HG03103 (cell line): ENCODE results near the gene NEURL4.
"Not testable (repeated sequence)": the region's sequence is repeated elsewhere in the genome, so short reads cannot be mapped to it uniquely, and the experiment has no call there.

Experiments
- ATAC-seq: cut with Tn5 transposase; IDR thresholded peaks from one replicate; pipeline ENCODE4 v1.9.1; 2021; ENCODE audit warnings: low read depth; ENCODE audit not compliant: unreplicated experiment

Gene NEURL4

GRCh38 chr17:7347630-7348477 is 18.7 kb upstream of the NEURL4 start:
- ATAC-seq = no peak

DNA sequence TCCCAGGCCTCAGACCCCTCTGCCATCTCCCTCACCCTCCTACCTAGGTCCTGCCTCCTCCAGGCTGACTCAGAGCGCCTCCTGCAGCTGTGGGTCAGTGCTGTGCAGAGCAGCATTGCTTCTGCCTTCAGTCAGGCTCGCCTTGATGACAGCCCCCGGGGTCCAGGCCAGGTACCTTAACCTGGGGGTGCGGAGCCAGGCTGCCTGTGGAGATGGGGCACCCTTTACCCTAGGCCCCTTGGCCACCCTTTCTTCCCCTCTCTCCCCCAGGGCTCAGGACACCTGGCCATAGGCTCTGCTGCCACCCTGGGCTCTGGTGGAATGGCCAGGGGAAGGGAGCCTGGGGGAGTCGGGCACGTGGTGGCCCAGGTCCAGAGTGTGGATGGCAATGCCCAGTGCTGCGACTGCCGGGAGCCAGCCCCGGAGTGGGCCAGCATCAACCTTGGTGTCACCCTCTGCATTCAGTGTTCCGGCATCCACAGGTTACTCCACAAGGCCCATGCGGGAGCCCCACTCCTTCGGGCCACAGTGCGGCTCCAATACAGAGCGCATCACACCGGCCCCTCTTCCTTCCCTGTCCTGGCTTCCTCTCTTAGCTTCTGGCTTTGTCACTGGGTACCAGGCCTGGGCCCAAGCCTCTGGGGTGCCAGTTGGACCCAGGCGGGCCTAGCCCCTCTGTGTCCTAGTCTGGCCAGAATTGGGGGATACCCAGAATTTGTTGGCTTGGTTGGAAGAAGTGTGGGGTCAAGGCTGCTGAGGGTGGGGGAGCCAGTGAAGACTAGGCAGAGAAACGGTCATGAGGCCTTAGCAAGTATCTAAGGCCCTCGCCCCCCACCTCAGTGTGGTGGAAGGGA is 17.9 kb upstream of the NEURL4 start:
- ATAC-seq = no peak

- no peak for ATAC-seq
These were observed 14.1 kb upstream of the NEURL4 start for GRCh38 chr17:7343250-7343649.

DNA sequence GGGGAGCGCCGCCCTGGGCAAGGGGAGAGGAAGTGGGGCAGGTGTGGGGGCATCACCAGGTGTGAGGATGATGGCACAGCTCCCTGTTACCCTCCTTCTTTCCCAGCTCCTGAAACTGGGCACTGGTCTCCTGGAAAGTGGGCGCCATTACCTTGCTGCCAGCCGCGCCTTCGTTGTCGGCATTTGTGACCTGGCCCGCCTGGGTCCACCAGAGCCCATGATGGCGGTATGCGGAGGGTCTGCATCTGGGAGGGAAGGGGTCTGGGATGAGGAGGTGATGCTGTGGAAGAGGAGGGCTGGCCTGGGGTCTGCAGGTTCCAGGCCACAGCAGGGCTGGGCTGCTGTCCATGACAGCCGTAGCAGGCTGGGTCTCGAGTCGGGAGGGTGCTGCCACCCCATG is 12.7 kb upstream of the NEURL4 start:
- ATAC-seq = no peak

GRCh38 chr17:7340179-7340578 is 11.0 kb upstream of the NEURL4 start:
- no peak for ATAC-seq

DNA sequence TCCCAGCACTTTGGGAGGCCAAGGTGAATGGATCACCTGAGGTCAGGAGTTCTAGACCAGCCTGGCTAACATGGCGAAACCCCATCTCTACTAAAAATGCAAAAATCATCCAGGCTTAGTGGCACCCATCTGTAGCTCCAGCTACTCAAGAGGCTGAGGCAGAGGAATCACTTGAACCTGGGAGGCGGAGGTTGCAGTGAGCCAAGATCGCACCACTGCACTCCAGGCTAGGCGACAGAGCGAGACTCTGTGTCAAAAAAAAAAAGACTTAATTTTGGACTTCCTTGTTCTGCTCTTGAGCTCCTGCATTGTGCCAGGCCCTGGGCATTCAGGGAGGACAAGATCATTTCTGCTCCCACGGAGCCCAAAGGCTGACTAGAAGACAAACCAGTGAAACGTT is 8.5 kb upstream of the NEURL4 start:
- not testable (repeated sequence) for ATAC-seq

GRCh38 chr17:7336240-7337175 is 7.4 kb upstream of the NEURL4 start, which contains the start of gene ACAP1:
ACAP1 (plus strand) TSS chr17:7336529; CDS start chr17:7336735, 206 bp downstream.
- ATAC-seq = no peak

DNA sequence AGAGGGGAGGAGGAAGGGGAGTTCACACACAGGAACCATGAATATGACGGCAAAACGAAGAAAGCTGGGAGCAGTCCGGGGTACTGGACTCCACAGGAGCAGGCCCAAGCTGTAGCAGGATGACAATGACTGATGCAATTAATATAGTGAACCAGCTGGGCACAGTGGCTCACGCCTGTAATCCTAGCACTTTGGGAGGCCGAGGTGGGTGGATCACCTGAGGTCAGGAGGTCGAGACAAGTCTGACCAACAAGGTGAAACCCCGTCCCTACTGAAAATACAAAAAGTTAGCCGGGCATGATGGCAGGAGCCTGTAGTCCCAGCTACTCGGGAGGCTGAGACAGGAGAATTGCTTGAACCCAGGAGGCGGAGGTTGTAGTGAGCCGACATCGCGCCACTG is 6.6 kb upstream of the NEURL4 start:
- not testable (repeated sequence) for ATAC-seq

DNA sequence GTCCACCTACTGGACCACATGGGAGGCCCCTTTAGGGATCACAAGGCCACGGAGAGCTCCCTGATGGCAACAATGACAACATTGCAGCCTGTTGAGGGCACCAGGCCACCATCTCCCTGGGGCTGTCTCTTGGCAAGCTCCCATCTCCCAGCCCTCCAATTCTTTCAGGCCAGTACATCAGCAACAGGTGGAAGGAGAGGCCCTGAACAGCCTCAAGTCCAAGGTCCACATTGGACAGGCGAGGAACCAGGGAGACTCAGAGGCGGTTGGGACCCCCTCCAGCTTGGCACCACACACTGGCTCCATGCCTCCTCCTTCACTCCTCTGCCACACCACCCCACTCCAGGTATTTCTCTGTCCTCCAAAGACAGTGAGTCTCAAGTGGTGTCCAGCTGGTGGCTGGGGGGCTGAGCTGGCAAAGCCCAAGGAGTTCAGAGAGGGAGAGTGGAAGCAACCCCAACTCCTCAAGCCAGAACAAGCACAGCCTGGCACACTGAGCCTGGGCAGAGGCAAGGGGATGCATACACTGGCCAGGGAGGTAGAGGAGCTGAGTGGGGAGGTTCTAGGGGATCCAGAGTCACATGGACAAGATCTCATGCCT is 5.9 kb upstream of the NEURL4 start:
- no peak for ATAC-seq

GRCh38 chr17:7332600-7333069 is 3.5 kb upstream of the NEURL4 start:
- ATAC-seq = not testable (repeated sequence)

GRCh38 chr17:7332111-7332510 is 3.0 kb upstream of the NEURL4 start:
- no peak for ATAC-seq

DNA sequence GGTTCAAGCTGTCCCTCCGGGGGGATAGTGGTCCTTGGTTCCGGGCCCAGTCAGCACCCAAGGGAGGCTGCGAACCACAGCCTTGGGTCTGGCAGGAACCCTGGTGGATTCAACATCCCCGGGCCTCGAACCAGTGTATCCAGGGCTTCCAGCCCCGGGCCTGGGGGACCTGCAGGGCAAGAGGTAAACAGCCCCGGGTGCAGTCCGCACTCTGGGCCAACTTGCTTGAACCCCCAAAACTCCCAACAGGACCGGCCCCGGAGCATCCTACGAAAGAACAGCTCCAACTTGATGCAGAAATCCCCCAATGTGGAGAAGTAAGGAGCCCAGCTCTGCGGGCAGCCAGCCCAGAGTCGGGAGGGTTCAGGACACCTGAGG is 1.5 kb upstream of the NEURL4 start:
- no peak for ATAC-seq

DNA sequence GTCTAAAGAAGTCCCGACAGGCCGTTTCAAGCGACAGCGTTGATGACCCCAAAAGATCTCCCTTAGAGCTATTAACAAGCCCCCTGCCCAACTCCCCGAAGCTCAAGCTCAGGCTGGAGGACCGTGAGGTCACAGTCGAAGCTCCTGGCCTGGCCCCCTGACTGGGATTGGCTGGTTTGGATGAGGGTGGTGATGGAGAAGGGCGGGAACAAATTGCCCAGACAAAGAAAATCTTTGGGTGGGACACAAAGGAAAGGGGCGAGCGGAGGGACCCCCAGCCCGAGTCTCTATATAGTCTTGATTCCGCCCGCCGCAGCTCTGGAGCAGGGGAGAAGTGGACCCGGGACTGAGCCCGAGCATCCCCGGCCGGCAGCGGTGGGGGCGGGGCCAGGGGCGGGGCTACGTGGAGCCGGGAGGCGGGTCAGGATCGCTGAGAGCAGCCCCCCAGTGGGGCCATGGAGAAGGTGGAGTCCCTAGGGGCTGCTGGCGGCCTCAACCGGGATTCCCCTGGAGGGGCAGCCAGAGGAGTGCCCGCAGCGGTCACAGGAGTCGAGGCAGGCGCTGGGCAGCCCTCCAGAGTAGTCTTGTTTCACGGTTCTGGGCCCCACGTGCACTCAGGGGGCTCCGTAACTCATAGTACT is 982 bp upstream of the NEURL4 start:
- ATAC-seq = peak; percentile 26

GRCh38 chr17:7329374-7329996 is 350 bp upstream of the NEURL4 start:
- ATAC-seq = peak; percentile 47

- no peak for ATAC-seq
These were observed 1.1 kb downstream of the NEURL4 start for GRCh38 chr17:7328009-7328408.

- no peak for ATAC-seq
These were observed 1.6 kb downstream of the NEURL4 start for GRCh38 chr17:7327501-7327900.

GRCh38 chr17:7327056-7327455 is 2.1 kb downstream of the NEURL4 start:
- no peak for ATAC-seq

- no peak for ATAC-seq
These were observed 2.9 kb downstream of the NEURL4 start for GRCh38 chr17:7326186-7326585.

GRCh38 chr17:7325031-7325528 is 4.1 kb downstream of the NEURL4 start:
- no peak for ATAC-seq
